Measurements from ENCODE around the gene C1S.
"Not testable (repeated sequence)": the region's sequence is repeated elsewhere in the genome, so short reads cannot be mapped to it uniquely, and the experiment has no call there.

Gene C1S

DNA sequence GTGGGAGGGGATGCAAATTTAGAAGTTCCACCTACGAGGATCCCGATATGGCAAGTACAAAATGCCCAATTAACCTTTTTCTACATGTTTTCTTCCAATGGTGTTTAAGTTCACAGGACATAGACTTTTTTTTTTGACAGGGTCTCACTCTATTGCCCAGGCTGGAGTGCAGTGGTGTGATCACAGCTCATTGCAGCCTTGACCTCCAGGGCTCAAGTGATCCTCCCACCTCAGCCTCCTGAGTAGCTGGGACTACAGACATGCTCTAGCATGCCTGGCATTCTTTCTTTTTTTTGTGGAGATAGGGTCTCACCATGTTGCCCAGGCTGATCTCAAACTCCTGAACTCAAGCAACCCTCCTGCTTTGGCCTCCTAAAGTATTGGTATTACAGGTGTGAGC is 4.8 kb upstream of the C1S start:
- no CpG with 5 or more reads among the region's 2 CpGs for WGBS (ENCODE audit: insufficient coverage)
- DNase-seq; H3K9me3 ChIP-seq (ENCODE audit: control extremely low read depth in 1 of 5, control insufficient read depth in 4 of 5, insufficient read depth in 2 of 5, low read depth in 1 of 5, low read length in 4 of 5); H3K36me3 ChIP-seq (ENCODE audit: control insufficient read depth in 4 of 4, insufficient read depth in 4 of 4, low read length in 3 of 4); H3K27me3 ChIP-seq (replicated peaks in 2 of 5; ENCODE audit: control insufficient read depth in 4 of 5, insufficient read depth in 5 of 5, low read length in 4 of 5); H3K4me3 ChIP-seq (ENCODE audit: control insufficient read depth in 1 of 7, extremely low read depth in 1 of 7, insufficient read depth in 4 of 7, low read depth in 2 of 7, low read length in 6 of 7); POLR2A ChIA-PET; H3K27ac ChIP-seq (ENCODE audit: insufficient read depth in 1 of 2, low read depth in 1 of 2, low read length in 2 of 2, poor library complexity in 1 of 2, severe bottlenecking in 2 of 2): not testable (repeated sequence)
- CTCF ChIA-PET = interaction anchor here (1.1 to 7.0 kb wide), 5 partner anchors 12 to 89 kb away, joined by 3 to 55 read pairs (median 20); partner anchors contain the start of gene C1RL
- H3K4me1 ChIP-seq (ENCODE audit: control extremely low read depth in 1 of 4, control insufficient read depth in 4 of 4, insufficient read depth in 4 of 4, low read length in 3 of 4) = peaks cover 0 to 20% (median 6%) of the 10 kb centered on the region in 4 experiments

DNA sequence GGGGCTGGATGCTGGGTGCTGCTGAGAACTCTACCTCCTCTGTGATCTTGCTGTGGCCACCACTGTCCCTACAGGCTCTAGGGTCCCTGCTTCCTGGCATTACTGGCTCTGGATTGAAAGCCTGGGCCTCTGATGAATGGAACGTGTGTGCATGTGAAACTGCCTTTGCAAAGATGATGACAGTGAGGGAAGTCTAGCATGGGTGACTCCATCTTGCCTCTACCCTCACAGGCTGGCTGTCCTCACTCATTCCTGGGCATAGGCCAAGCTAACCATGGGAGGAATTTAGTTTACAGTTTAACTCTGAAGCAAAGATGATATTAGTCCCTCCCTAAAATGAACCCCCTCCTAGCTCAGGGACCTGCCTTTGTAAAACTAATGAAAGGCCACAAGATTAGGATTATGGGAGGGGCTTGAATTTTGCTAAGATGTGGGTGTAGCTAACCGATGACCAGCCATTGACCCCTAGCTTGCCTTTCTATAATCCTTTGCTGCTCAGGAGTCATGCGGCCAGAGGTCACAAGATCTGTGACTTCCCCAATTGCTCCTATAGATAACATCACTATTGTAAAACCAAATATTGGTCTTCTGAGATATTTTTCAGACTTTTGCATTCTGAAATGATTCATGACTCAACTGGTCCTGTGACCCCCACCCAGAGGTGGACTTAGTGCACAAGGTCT is 2.2 kb upstream of the C1S start:
- Histone ChIP-seq H3K9me3 (ENCODE audit: control extremely low read depth in 1 of 5, control insufficient read depth in 4 of 5, insufficient read depth in 2 of 5, low read depth in 1 of 5, low read length in 4 of 5) (peaks cover 0 to 2% (median 0%) of the 10 kb centered on the region in 5 experiments), H3K4me3 (ENCODE audit: control insufficient read depth in 1 of 7, extremely low read depth in 1 of 7, insufficient read depth in 4 of 7, low read depth in 2 of 7, low read length in 6 of 7) (no peak overlapping the region), H3K36me3 (ENCODE audit: control insufficient read depth in 4 of 4, insufficient read depth in 4 of 4, low read length in 3 of 4) (no peaks in the 10 kb centered on the region), H3K27ac (ENCODE audit: insufficient read depth in 1 of 2, low read depth in 1 of 2, low read length in 2 of 2, poor library complexity in 1 of 2, severe bottlenecking in 2 of 2) (no peak overlapping the region), H3K4me1 (ENCODE audit: control extremely low read depth in 1 of 4, control insufficient read depth in 4 of 4, insufficient read depth in 4 of 4, low read length in 3 of 4) (peaks cover 0 to 20% (median 6%) of the 10 kb centered on the region in 4 experiments), H3K27me3 (replicated peaks in 2 of 5; ENCODE audit: control insufficient read depth in 4 of 5, insufficient read depth in 5 of 5, low read length in 4 of 5) (no peaks in the 10 kb centered on the region)
- POLR2A ChIA-PET = no interaction called here
- DNase-seq = peak in 2 of 3 donors; percentile 32 to 54
- CTCF ChIA-PET = interaction anchor here (0.6 to 7.0 kb wide), 17 partner anchors 7 to 130 kb away, joined by 3 to 55 read pairs (median 3); partner anchors contain the start of gene C1RL
- 94% methylated on average over 2 of the region's 3 CpGs for WGBS (ENCODE audit: insufficient coverage)

DNA sequence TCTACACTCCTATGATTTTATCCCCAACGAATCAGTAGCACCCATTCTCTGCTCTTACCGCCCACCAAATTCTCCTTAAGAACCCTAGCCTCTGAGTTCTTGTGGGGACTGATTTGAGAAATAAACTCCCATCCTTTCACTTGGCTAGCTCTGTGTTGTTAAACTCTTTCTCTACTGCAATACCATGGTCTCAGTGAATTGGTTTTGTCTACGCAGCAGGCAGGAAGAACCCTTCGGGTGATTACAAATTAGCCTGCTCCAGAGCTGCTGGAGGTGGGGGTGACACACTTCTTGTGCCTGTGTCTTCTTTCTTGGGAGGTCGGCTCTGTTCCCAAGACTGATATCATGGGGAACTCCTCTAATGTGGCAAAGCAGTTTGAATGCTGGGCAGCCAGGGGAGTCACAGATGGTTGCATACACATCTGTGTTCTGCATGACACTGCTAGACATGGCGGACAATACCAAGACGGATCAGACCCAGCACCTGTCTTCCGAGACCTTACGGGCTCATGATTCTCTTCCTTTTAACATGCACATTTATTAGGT is 1.6 kb upstream of the C1S start:
- CTCF ChIA-PET = interaction anchor here (0.6 to 7.0 kb wide), 13 partner anchors 8 to 130 kb away, joined by 3 to 55 read pairs (median 3); partner anchors contain the start of gene C1RL
- H3K36me3 ChIP-seq (ENCODE audit: control insufficient read depth in 4 of 4, insufficient read depth in 4 of 4, low read length in 3 of 4) = no peaks in the 10 kb centered on the region
- H3K4me1 ChIP-seq (ENCODE audit: control extremely low read depth in 1 of 4, control insufficient read depth in 4 of 4, insufficient read depth in 4 of 4, low read length in 3 of 4) = peaks cover 0 to 20% (median 6%) of the 10 kb centered on the region in 4 experiments
- no peak overlapping the region for H3K4me3 ChIP-seq (ENCODE audit: control insufficient read depth in 1 of 7, extremely low read depth in 1 of 7, insufficient read depth in 4 of 7, low read depth in 2 of 7, low read length in 6 of 7)
- no peak for DNase-seq
- 98% methylated on average over 5 of the region's 9 CpGs for WGBS (ENCODE audit: insufficient coverage)
- no peak overlapping the region for H3K27ac ChIP-seq (ENCODE audit: insufficient read depth in 1 of 2, low read depth in 1 of 2, low read length in 2 of 2, poor library complexity in 1 of 2, severe bottlenecking in 2 of 2)
- POLR2A ChIA-PET = no interaction called here
- peaks cover 0 to 2% (median 0%) of the 10 kb centered on the region in 5 experiments for H3K9me3 ChIP-seq (ENCODE audit: control extremely low read depth in 1 of 5, control insufficient read depth in 4 of 5, insufficient read depth in 2 of 5, low read depth in 1 of 5, low read length in 4 of 5)
- H3K27me3 ChIP-seq (replicated peaks in 2 of 5; ENCODE audit: control insufficient read depth in 4 of 5, insufficient read depth in 5 of 5, low read length in 4 of 5) = no peaks in the 10 kb centered on the region

DNA sequence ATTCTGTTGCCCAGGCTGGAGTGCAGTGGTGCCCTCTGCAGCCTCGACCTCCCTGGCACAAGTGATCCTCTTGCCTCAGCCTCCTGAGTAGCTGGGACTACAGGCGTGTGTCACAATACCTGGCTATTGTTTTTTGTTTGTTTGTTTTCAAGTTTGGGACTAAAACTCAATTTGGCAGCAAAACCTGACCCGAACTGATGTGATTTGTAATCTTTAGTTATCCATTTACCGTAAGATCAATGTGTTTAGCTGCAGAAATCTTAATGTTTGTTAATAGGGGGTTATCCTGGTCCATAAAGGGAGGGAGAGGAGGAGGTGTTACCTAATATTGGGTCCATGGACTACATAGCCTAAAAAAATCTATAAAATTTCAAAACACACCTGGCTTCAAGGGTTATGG is 738 bp upstream of the C1S start:
- Histone ChIP-seq H3K36me3 (ENCODE audit: control insufficient read depth in 4 of 4, insufficient read depth in 4 of 4, low read length in 3 of 4) (no peaks in the 10 kb centered on the region), H3K4me1 (ENCODE audit: control extremely low read depth in 1 of 4, control insufficient read depth in 4 of 4, insufficient read depth in 4 of 4, low read length in 3 of 4) (peaks cover 0 to 20% (median 6%) of the 10 kb centered on the region in 4 experiments), H3K27ac (ENCODE audit: insufficient read depth in 1 of 2, low read depth in 1 of 2, low read length in 2 of 2, poor library complexity in 1 of 2, severe bottlenecking in 2 of 2) (no peak overlapping the region), H3K27me3 (replicated peaks in 2 of 5; ENCODE audit: control insufficient read depth in 4 of 5, insufficient read depth in 5 of 5, low read length in 4 of 5) (no peaks in the 10 kb centered on the region), H3K9me3 (ENCODE audit: control extremely low read depth in 1 of 5, control insufficient read depth in 4 of 5, insufficient read depth in 2 of 5, low read depth in 1 of 5, low read length in 4 of 5) (peaks cover 0 to 2% (median 0%) of the 10 kb centered on the region in 5 experiments), H3K4me3 (ENCODE audit: control insufficient read depth in 1 of 7, extremely low read depth in 1 of 7, insufficient read depth in 4 of 7, low read depth in 2 of 7, low read length in 6 of 7) (no peak overlapping the region)
- DNase-seq = no peak
- WGBS (ENCODE audit: insufficient coverage) = 93% methylated on average over 3 of the region's 4 CpGs
- ChIA-PET CTCF (interaction anchor here (0.6 to 7.0 kb wide), 10 partner anchors 8 to 54 kb away, joined by 3 to 55 read pairs (median 6); partner anchors contain the start of gene C1RL), POLR2A (no interaction called here)

GRCh38 chr12:7061138-7061537 is 620 bp downstream of the C1S start:
- Histone ChIP-seq H3K9me3 (ENCODE audit: control extremely low read depth in 1 of 5, control insufficient read depth in 4 of 5, insufficient read depth in 2 of 5, low read depth in 1 of 5, low read length in 4 of 5) (peaks cover 0 to 2% (median 0%) of the 10 kb centered on the region in 5 experiments), H3K27ac (ENCODE audit: insufficient read depth in 1 of 2, low read depth in 1 of 2, low read length in 2 of 2, poor library complexity in 1 of 2, severe bottlenecking in 2 of 2) (no peak overlapping the region), H3K4me3 (ENCODE audit: control insufficient read depth in 1 of 7, extremely low read depth in 1 of 7, insufficient read depth in 4 of 7, low read depth in 2 of 7, low read length in 6 of 7) (no peak overlapping the region), H3K4me1 (ENCODE audit: control extremely low read depth in 1 of 4, control insufficient read depth in 4 of 4, insufficient read depth in 4 of 4, low read length in 3 of 4) (peaks cover 0 to 20% (median 6%) of the 10 kb centered on the region in 4 experiments), H3K27me3 (replicated peaks in 2 of 5; ENCODE audit: control insufficient read depth in 4 of 5, insufficient read depth in 5 of 5, low read length in 4 of 5) (no peaks in the 10 kb centered on the region), H3K36me3 (ENCODE audit: control insufficient read depth in 4 of 4, insufficient read depth in 4 of 4, low read length in 3 of 4) (no peaks in the 10 kb centered on the region)
- 89% methylated on average over 8 of the region's 13 CpGs for WGBS (ENCODE audit: insufficient coverage)
- ChIA-PET CTCF (interaction anchor here (0.9 to 6.3 kb wide), 7 partner anchors 7 to 52 kb away, joined by 3 to 47 read pairs (median 4); no protein-coding TSS in a partner anchor), POLR2A (no interaction called here)
- DNase-seq = no peak

DNA sequence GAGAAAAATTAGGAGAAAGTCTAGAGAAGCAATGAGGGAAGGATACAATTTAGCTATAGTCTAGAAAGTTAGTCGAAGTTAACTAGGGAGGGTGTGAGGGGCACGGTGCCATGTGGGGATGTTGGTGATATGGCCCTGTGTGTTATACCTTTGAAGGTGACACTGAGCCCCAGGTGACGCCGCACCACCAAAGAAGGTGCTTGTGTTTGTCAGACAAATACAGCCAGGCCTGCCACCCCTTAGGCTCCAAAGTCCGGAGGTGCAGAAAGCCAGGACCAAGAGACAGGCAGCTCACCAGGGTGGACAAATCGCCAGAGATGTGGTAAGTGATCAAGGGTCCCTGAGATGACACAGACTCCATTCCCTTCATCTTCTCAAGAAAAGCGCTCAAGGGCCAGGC is 1.1 kb downstream of the C1S start:
- ChIA-PET POLR2A (no interaction called here), CTCF (interaction anchor here (0.9 to 6.3 kb wide), 7 partner anchors 6 to 51 kb away, joined by 3 to 47 read pairs (median 4); no protein-coding TSS in a partner anchor)
- no peak for DNase-seq
- WGBS (ENCODE audit: insufficient coverage) = 100% methylated on average over 5 of the region's 7 CpGs
- H3K4me1 ChIP-seq (ENCODE audit: control extremely low read depth in 1 of 4, control insufficient read depth in 4 of 4, insufficient read depth in 4 of 4, low read length in 3 of 4) = peaks cover 0 to 20% (median 6%) of the 10 kb centered on the region in 4 experiments
- no peak overlapping the region for H3K27ac ChIP-seq (ENCODE audit: insufficient read depth in 1 of 2, low read depth in 1 of 2, low read length in 2 of 2, poor library complexity in 1 of 2, severe bottlenecking in 2 of 2)
- peaks cover 0 to 2% (median 0%) of the 10 kb centered on the region in 5 experiments for H3K9me3 ChIP-seq (ENCODE audit: control extremely low read depth in 1 of 5, control insufficient read depth in 4 of 5, insufficient read depth in 2 of 5, low read depth in 1 of 5, low read length in 4 of 5)
- H3K4me3 ChIP-seq (ENCODE audit: control insufficient read depth in 1 of 7, extremely low read depth in 1 of 7, insufficient read depth in 4 of 7, low read depth in 2 of 7, low read length in 6 of 7) = no peak overlapping the region
- no peaks in the 10 kb centered on the region for H3K36me3 ChIP-seq (ENCODE audit: control insufficient read depth in 4 of 4, insufficient read depth in 4 of 4, low read length in 3 of 4)
- no peaks in the 10 kb centered on the region for H3K27me3 ChIP-seq (replicated peaks in 2 of 5; ENCODE audit: control insufficient read depth in 4 of 5, insufficient read depth in 5 of 5, low read length in 4 of 5)

DNA sequence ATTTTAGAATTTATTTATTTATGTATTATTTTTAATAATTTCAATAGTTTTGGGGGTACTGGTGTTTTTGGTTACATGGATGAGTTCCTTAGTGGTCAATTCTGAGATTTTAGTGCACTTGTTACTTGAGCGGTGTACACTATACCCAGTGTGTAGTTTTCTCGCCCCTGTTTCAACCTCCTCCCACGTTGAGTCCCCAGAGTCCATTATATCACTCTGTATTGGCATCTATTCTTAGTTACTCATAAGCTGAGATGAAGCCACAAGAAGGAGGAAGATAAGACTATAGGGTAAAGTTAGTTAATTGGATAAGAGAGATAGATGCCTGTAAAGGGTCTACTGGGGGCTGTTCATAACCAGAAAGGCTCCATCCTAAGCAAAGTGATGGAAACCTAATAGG is 4.0 kb downstream of the C1S start:
- ChIA-PET CTCF (interaction anchor here (0.8 to 1.2 kb wide), 2 partner anchors 9 to 49 kb away, joined by 3 read pairs; no protein-coding TSS in a partner anchor), POLR2A (no interaction called here)
- DNase-seq = no peak
- WGBS (ENCODE audit: insufficient coverage) = no CpG with 5 or more reads among the region's 3 CpGs
- no peaks in the 10 kb centered on the region for H3K36me3 ChIP-seq (ENCODE audit: control insufficient read depth in 4 of 4, insufficient read depth in 4 of 4, low read length in 3 of 4)
- H3K4me3 ChIP-seq (ENCODE audit: control insufficient read depth in 1 of 7, extremely low read depth in 1 of 7, insufficient read depth in 4 of 7, low read depth in 2 of 7, low read length in 6 of 7) = no peak overlapping the region
- no peaks in the 10 kb centered on the region for H3K27me3 ChIP-seq (replicated peaks in 2 of 5; ENCODE audit: control insufficient read depth in 4 of 5, insufficient read depth in 5 of 5, low read length in 4 of 5)
- H3K4me1 ChIP-seq (ENCODE audit: control extremely low read depth in 1 of 4, control insufficient read depth in 4 of 4, insufficient read depth in 4 of 4, low read length in 3 of 4) = peaks cover 2 to 22% (median 18%) of the 10 kb centered on the region in 4 experiments
- no peaks in the 10 kb centered on the region for H3K9me3 ChIP-seq (ENCODE audit: control extremely low read depth in 1 of 5, control insufficient read depth in 4 of 5, insufficient read depth in 2 of 5, low read depth in 1 of 5, low read length in 4 of 5)
- H3K27ac ChIP-seq (ENCODE audit: insufficient read depth in 1 of 2, low read depth in 1 of 2, low read length in 2 of 2, poor library complexity in 1 of 2, severe bottlenecking in 2 of 2) = no peak overlapping the region

Data from common myeloid progenitor, CD34-positive (primary cell).